AG08395 (cell line): ENCODE results near the gene CEP97.
"Not testable (repeated sequence)": the region's sequence is repeated elsewhere in the genome, so short reads cannot be mapped to it uniquely, and the experiment has no call there.

Experiments used
- DNase-seq: peaks from one replicate; pipeline ENCODE4 v3.0.0; 2012; ENCODE audit warnings: mixed read lengths, low spot score

The CEP97 gene

GRCh38 chr3:101701696-101702634 lies 22.4 kb upstream of the CEP97 start:
- no peak for DNase-seq

GRCh38 chr3:101702726-101703125 lies 21.7 kb upstream of the CEP97 start:
- no peak for DNase-seq

- DNase-seq, result no peak
These were observed 21.2 kb upstream of the CEP97 start for GRCh38 chr3:101703169-101703568.

GRCh38 chr3:101704639-101705038 lies 19.8 kb upstream of the CEP97 start:
- DNase-seq, result not testable (repeated sequence)

- no peak for DNase-seq
These were observed 15.3 kb upstream of the CEP97 start for GRCh38 chr3:101709126-101709525.

- no peak for DNase-seq
These were observed 6.0 kb upstream of the CEP97 start for GRCh38 chr3:101718455-101718854.

GRCh38 chr3:101719604-101720185 lies 4.7 kb upstream of the CEP97 start:
- no peak for DNase-seq

- peak; percentile 17 for DNase-seq
These were observed 3.3 kb upstream of the CEP97 start for GRCh38 chr3:101720851-101721840.

GRCh38 chr3:101722394-101723173 lies 1.8 kb upstream of the CEP97 start:
- DNase-seq, result no peak

GRCh38 chr3:101725194-101725889 lies 928 bp downstream of the CEP97 start:
- DNase-seq, result peak; percentile 4

GRCh38 chr3:101725890-101726275 lies 1.5 kb downstream of the CEP97 start:
- no peak for DNase-seq

- DNase-seq, result no peak
These were observed 5.2 kb downstream of the CEP97 start for GRCh38 chr3:101729586-101729985.

- no peak for DNase-seq
These were observed 6.4 kb downstream of the CEP97 start for GRCh38 chr3:101730839-101731238.

GRCh38 chr3:101732240-101732641 lies 7.8 kb downstream of the CEP97 start:
- DNase-seq, result no peak

GRCh38 chr3:101735833-101736232 lies 11.4 kb downstream of the CEP97 start:
- no peak for DNase-seq

- DNase-seq, result not testable (repeated sequence)
These were observed 17.5 kb downstream of the CEP97 start for GRCh38 chr3:101741914-101742313.

- DNase-seq, result no peak
These were observed 20.4 kb downstream of the CEP97 start for GRCh38 chr3:101744811-101745210.

GRCh38 chr3:101745934-101746333 lies 21.5 kb downstream of the CEP97 start:
- not testable (repeated sequence) for DNase-seq

- DNase-seq, result not testable (repeated sequence)
These were observed 29.1 kb downstream of the CEP97 start for GRCh38 chr3:101753386-101754113.

GRCh38 chr3:101758224-101758623 lies 33.8 kb downstream of the CEP97 start:
- no peak for DNase-seq
